VCaP (cell line): ENCODE results near the gene PAK1.

Source experiments
- H3K27ac ChIP-seq: fragments of 450-650 bp; 2 replicates; pipeline ENCODE4 v1.5.1; 2017
- CTCF ChIP-seq: fragments of 450-650 bp; conservative IDR thresholded peaks from 2 replicates; pipeline ENCODE4 v1.5.1; 2017; ENCODE audit warnings: mild to moderate bottlenecking, moderate library complexity

PAK1 gene

GRCh38 chr11:77278595-77279506 lies 195.0 kb downstream of the PAK1 start:
- H3K27ac ChIP-seq = no peak overlapping the region
- TF ChIP-seq CTCF = no peak

- no peak for TF ChIP-seq CTCF
- H3K27ac ChIP-seq = no peak overlapping the region
Measured at GRCh38 chr11:77276271-77276670, 197.6 kb downstream of the PAK1 start.
